ENCODE data around the gene ITGAL.

Gene ITGAL

DNA sequence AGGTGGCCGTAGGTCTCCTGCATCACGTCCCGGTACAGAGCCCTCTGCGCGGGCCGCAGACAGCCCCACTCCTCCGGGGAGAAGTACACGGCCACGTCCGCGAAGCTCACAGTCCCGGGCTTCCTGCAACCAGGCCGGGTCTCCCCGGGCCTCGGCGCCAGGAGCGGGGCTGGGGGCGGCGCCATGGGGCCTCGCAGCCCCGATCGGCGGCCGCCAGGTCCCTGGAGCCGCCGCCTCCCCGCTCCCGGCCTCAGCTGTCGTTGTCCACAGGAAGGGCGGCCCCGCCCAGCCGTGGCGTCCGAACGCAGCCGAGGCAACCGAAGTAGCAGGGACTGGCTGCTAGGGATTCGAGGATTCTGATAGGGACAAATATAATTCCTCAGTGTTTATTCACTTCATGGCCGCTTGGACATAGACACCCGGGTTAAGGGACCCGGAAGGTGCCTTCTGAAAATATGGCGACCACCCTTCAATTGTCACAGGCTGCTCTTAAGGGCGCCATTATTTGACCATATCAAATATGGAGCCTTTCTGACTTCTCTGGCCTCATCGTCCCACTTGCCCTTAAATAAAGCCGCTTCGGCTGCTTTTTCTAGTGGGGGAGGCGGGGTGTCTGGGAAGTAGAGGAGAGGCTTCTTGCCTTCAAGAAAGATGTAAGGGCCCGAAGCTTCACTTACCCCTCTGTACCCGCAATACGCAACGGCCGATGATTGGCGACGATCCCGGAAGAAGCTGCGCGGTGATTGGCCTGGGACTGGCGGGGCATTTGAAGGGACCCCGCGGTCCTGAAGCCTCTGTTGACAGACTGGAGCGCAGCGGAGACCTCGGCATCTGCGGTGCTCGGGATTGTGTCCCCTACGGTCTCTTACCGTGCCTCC lies 99.1 kb downstream of the ITGAL start, which contains the start of gene ZNF688:
Gene ZNF688, minus strand, starts transcription at position 270 of the 878 bp plus-strand sequence. Its CDS starts 85 bp downstream, at position 185.
- TF ChIP-seq FOXK2 (IDR thresholded peaks at IDR 0.05) (peak; percentile 76; the same call in 1 of the 2 replicates), HDGF (IDR thresholded peaks at IDR 0.05; ENCODE audit: borderline replicate concordance) (peak; percentile 1; the same call in 1 of the 2 replicates), FOXA1 (IDR thresholded peaks at IDR 0.05) (no peak), ARNT (IDR thresholded peaks at IDR 0.05) (0 out of 2 replicates have a peak, but pooled peaks have one; percentile 14), NFRKB (IDR thresholded peaks at IDR 0.05) (peak; percentile 88), ELF4 (IDR thresholded peaks at IDR 0.05) (peak; percentile 91), FOXM1 (IDR thresholded peaks at IDR 0.05; ENCODE audit: borderline replicate concordance) (0 out of 2 replicates have a peak, but pooled peaks have one; percentile 24), LEF1 (IDR thresholded peaks at IDR 0.05; ENCODE audit: borderline replicate concordance) (peak; percentile 77; the same call in 1 of the 2 replicates), SP1 (IDR thresholded peaks at IDR 0.05) (no peak)
- TF ChIP-seq, protein P1, sequence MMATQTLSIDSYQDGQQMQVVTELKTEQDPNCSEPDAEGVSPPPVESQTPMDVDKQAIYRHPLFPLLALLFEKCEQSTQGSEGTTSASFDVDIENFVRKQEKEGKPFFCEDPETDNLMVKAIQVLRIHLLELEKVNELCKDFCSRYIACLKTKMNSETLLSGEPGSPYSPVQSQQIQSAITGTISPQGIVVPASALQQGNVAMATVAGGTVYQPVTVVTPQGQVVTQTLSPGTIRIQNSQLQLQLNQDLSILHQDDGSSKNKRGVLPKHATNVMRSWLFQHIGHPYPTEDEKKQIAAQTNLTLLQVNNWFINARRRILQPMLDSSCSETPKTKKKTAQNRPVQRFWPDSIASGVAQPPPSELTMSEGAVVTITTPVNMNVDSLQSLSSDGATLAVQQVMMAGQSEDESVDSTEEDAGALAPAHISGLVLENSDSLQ (IDR thresholded peaks at IDR 0.05) = peak; percentile 83; the same call in 1 of the 2 replicates
- POLR2A ChIA-PET = interaction anchor here (0.7 to 3.4 kb wide), 44 partner anchors 10 to 756 kb away, joined by 3 to 71 read pairs (median 5); partner anchors contain the start of genes ALDOA, DCTPP1, FBRS and PAGR1
- peak; percentile 96 for DNase-seq (ENCODE audit: extremely low spot score)
- CTCF ChIA-PET = interaction anchor here (0.6 to 2.3 kb wide), 6 partner anchors 13 to 162 kb away, joined by 3 to 8 read pairs (median 3); partner anchors contain the start of genes DCTPP1 and ZNF764
